Fibroblast of skin of scalp (primary cell): ENCODE results near the gene GIMD1.
"Not testable (repeated sequence)": the region's sequence is repeated elsewhere in the genome, so short reads cannot be mapped to it uniquely, and the experiment has no call there.

Experiments
- DNase-seq: peaks from one replicate; pipeline ENCODE4 v3.0.0-alpha.2; 2013

Gene GIMD1

DNA sequence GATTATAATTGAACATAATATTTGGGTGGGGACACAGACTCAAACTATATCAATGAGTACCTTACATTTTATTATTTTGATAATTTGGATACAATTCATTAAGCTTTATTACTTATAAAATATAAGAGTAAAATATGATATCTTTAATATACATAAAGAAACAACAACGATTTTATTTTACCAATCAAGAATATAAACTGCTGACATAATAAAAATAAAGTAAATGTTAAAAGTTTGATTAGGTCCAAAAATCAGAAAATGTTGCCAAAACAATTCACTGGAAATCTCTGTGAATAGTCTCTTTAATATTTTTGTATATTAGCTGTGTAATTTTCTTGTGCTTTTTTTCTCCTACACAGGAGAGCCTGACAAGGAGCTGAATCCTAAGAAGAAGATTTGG, 21.4 kb downstream of the GIMD1 start:
- no peak for DNase-seq

DNA sequence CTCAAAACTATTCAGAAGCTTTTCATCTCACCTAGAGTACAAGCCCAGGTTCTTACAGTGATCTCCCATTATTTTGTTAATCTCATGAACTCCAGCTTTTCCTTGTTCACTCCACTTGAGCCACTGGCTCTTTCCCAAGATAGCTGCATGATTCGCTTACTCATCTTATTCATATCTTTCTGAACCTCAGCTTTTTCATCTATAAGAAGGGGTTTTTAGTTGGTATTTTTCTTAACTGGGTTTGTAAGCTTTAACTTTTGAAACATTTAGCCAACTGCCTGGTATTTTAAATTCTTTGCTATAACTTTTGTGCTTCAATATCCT, 24.0 kb downstream of the GIMD1 start:
- peak; percentile 52 for DNase-seq

DNA sequence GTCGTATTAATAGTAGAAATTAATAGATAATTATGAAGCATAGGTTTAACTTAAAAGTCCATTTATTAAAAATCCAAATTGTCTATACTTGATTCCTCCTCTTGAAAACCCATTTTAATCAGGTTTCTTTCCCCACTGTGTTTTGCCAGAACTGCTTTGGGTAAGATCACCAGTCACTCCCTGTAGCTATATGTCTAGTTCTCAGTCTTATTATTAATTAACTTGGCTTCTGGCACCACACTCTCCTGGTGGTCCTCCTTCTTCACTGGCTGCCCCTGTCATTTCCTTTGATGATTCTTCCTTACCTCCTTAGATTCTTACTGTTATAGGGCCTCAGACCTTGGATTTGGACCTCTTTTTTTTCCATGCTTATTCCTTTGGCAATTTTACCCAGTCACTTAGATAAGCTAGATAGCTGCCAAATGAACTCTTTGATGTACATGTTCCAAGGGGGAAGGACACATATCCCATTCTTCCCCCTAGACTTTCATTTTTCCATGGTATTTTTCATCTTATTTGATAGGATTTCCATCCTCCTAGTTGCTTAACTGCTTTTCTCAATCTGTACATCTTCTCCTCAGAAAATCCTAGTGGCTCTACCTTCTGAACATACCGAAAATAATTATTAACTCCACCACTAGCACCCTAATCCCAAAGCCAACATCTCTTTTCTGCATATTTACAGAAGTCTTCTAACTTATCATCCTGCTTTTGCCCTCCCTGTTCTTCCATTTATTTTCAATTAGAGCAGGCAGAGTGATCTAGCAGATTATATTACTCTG, 24.5 kb downstream of the GIMD1 start:
- DNase-seq, result no peak

DNA sequence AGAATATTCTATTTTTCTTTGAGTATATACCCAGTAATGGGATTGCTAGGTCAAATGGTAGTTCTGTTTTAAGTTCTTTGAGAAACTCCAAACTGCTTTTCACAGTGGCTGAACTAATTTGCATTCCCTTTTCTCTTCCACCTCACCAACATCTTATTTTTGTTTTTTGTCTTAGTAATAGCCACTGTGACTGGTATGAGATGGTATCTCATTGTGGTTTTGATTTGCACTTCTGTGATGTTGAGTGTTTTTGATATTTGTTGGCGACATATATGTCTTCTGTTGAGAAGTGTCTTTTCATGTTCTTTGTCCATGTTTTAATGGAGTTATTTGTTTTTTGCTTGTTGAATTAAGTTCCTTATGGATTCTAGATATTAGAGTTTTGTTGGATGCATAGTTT, 27.8 kb downstream of the GIMD1 start:
- DNase-seq, result no peak

DNA sequence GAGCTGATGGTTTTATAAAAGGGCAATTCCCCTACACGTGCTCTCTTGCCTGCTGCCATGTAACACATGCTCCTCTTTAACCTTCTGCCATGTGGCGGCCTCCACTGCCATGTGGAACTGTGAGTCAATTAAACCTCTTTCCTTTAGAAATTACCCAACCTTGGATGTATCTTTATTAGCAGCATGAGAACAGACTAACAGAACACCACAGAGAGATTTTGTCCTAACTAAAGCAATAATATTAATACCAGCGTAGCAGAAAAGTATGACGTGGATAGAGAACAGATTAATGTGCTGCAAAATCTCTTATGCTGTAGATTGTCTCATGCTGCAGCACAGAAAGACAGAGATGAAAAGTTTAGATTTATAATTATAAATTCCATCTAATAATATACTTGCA, 29.1 kb downstream of the GIMD1 start:
- DNase-seq, result no peak

DNA sequence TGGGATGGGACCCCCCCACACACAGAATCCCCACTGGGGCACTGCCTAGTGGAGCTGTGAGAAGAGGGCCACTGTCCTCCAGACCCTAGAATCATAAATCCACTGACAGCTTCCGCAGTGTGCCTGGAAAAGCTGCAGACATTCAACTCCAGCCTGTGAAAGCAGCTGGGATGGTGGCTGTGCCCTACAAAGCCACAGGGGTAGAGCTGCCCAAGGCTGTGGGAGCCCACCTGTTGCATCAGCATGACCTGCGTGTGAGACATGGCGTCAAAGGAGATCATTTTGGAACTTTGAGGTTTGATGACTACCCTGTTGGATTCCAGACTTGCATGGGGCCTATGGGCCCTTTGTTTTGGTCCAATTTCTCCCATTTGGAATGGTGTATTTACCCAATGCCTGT, 29.9 kb downstream of the GIMD1 start:
- no peak for DNase-seq

DNA sequence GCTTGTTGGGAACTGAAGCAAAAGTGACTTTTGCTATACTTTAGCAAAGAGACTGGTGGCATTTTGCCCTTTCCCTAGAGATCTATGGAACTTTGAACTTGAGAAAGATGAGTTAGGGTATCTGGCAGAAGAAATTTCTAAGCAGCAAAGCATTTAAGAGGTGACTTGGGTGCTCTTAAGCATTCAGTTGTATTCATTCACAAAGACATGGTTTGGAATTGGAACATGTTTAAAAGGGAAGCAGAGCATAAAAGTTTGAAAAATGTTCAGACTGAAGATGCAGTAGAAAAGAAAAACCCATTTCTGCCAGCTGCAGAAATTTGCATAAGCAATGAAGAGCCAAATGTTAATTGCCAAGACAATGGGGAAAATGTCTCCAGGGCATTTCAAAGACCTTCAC, 30.7 kb downstream of the GIMD1 start:
- no peak for DNase-seq

DNA sequence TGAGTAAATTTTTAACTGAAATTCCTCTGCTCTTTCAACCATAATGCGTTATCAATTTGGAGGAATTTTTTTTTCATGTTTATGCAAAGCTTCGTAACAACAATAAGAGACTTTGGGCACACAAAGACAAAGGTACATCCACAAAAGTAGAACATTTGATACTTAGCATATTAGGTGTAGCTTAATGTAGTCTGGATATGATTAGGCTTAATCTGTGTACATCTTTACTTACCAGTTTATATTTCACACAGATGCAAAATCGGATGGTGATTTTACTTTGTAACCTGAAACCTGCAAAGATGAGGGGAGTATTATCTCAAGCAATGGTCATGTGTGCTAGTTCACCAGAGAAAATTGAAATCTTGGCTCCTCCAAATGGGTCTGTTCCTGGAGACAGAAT, 32.0 kb downstream of the GIMD1 start:
- no peak for DNase-seq

DNA sequence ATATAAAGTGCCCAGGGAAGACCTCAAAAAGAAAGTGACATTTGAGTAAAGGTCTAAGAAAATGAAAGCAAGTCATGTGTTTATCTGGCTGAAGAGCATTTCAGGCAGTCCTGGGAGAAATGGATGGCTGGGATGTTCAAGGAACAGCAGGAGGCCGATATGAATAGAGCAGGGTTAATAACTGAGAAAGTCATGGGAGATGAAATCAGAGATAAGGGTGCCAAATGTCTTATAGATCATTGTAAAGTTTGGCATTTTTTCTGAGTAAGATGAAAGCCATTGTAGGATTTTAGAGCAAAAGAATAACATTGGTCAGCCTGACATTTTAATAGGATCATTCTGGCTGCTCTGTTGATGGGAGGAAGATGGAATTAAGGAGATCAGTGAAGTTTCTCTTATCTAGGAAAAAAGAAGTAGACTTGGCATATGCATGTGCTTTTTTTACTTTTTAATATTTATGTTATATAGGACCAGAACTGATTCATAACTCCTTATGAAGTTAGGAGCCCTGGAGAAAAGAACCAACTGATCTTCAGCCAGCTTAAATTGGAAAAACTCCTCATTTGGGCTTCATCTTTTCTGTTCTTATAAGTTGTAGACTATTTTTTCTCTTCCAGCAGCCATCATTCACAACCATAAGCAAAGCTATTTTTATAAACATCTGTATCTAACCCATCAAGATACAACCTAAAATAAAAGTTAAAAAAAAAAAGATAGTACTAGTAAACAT, 33.7 kb downstream of the GIMD1 start:
- DNase-seq, result peak; percentile 70

DNA sequence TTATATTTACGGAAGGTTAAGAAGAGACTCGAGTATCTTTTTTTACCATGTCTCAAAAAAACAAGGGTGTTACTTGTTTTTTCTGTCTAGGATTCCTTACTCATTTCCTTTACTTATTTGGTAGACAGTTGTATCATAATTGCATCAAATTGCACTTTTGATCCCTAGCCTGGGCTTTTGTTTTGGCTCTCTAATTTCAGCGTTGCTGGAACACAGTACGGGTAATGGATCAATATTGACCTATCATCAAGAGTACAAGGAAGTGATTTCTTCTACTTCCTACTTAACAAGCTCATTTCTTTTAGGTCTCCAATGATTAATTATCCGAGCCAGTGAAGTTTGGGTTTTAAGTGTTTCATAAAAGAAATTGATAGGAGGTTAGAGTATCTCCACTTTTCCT, 35.4 kb downstream of the GIMD1 start:
- no peak for DNase-seq

DNA sequence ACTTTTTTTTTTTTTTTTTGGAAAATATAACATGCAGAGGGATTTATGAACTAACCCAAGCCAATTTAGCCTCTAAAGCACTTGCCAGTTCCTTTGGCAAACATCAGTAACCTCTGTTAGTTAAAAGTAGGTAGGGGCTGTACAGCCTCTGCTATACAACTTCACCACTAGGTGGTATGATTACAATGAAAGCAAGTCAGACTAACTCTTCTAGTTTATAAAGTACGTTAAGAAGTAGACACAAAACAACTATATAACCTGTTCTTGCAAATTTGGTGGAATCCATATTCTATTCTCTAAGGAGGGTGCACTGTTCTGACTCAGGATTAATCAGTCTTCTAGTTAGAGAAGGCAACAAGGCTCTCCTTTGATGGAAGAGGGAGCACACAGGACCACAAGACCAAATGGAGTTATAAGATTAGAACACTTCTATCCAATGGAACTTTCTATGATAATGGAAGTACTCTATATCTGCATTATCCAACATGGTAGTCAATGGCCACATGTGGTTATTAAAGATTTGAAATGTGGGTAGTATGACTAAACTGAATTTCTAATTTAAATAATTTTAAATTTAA, 39.4 kb downstream of the GIMD1 start:
- DNase-seq, result peak; percentile 55

DNA sequence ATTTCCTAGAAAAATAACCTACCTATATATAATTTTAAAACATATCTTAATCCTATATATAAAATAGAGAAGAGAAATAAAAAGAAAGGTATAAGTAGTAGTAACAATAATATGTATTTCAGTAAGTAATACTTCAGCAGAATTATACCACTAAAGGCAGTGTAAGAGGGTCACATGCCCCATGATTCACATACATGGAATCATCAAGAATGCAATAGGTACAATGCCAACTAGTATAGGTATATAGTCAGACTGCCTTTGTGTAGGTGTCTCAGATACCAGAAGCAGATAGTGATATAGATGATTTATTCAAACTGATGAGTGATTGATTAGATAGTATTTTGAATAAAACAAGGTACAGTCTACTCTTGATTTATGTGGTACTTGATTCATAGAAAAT, 42.8 kb downstream of the GIMD1 start:
- no peak for DNase-seq

DNA sequence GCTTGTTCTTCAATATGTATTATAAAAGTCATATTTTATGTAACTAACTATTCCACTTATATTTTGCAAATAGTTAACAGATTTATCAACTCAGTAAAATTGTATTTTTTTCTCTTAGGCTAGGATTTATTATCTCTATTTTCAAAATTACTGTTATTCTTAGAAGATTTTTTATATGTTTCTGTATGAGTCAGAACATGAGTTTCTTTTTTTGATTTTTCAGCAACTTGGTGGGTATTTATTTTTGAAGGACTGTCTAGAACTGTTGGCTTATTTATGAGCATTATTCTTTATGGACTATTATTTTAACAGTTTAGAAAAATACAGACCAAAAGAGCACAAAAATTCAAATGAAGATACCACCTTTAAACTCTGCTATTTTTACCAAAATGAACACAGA, 45.5 kb downstream of the GIMD1 start:
- no peak for DNase-seq

DNA sequence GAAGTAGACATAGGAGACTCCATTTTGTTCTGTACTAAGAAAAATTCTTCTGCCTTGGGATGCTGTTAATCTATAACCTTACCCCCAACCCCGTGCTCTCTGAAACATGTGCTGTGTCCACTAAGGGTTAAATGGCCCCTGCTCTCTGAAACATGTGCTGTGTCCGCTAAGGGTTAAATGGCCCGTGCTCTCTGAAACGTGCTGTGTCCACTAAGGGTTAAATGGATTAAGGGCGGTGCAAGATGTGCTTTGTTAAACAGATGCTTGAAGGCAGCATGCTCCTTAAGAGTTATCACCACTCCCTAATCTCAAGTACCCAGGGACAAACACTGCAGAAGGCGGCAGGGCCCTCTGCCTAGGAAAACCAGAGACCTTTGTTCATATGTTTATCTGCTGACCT, 46.8 kb downstream of the GIMD1 start:
- not testable (repeated sequence) for DNase-seq

DNA sequence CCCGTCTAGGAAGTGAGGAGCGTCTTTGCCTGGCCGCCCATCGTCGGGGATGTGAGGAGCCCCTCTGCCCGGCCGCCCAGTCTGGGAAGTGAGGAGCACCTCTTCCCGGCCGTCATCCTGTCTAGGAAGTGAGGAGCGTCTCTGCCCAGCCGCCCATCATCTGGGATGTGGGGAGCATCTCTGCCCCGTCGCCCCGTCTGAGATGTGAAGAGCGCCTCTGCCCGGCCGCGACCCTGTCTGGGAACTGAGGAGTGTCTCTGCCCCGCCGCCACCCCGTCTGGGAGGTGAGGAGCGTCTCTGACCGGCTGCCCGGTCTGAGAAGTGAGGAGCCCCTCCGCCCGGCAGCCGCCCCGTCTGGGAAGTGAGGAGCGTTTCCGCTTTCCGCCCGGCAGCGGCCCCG, 47.4 kb downstream of the GIMD1 start:
- DNase-seq, result not testable (repeated sequence)

DNA sequence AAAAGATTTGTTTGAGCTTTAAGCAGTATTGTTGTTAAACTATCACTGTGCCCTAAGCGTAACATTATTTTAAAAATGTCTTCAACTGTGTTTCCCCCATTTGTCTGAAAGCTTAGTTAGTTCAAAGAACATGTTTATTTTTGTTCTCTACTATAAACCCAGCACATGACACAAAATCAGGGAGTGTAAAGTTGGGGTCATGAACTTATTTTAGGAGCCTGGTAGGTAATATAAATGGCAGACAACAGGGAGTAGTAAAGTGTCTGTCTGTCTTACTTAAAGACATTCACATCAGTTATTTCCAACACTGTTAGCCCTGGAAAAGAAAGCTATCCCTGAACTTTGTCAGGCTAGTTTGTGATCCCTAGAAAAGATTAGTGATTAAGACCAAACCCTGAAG, 48.3 kb downstream of the GIMD1 start:
- DNase-seq, result no peak

DNA sequence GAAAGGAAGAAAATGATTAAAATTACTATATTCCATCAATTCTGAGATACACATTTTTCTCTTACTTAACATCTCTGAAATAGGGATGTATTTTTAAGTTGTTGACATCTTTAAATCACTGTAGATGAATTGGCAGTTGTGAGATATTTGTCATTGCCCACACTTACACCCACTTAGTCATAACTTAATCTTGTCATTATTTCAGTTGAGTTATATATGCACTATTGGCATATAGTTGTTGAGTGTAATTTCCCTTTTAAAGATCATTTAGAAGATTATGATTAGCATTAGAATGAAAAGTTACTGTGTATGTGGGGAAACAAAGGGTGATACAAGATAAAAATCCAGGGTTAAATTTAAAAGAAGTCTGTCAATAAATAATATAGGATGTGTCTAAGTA, 50.1 kb downstream of the GIMD1 start:
- no peak for DNase-seq

DNA sequence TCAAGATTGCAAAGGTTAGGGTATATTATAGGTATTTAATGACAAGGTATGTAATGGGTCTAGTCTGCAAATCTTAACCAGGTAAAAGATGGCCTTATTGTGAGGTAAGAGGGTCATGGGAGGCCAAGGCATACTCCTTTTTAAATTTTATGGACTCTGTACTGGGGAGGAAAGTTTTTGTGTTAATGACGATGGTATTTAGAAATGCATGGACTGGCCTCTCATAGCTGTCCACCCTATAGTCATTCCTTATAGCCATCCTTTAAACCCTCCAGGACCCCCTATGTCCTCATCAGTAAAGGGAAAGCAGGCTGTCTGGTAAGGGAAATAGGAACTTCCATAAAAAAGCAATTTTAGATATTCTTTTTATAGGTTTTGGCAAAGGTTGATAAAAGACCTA, 50.8 kb downstream of the GIMD1 start:
- no peak for DNase-seq

DNA sequence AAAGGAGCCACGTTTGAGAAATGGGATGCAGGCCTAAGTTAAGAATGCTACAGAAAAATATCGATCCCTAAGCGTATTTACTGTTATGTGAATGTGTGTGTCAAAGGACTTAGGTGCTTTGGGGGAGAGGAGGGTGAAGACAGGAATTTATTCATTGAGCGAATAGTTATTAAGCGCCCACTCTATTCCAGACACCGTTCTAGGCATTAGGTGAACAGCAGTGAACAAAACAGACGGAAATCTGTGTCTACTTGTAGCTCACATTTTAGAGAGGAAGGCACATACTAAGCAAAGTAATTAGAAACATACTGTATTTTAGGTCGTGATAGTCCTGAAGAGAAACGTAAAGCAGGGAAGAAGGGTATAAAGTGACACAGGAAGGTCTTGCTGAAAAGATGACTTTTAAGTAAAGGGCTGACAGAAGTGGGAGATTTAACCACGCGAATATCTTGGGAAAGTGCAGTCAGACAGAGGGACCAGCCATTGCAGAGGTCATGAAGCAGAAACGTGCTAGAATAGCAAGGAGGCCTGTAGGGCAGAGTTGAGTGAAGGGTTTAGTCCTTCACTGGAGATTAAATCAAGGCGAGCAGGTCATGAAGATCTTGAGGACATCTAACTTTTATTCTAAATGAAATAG, 51.7 kb downstream of the GIMD1 start:
- DNase-seq, result no peak

DNA sequence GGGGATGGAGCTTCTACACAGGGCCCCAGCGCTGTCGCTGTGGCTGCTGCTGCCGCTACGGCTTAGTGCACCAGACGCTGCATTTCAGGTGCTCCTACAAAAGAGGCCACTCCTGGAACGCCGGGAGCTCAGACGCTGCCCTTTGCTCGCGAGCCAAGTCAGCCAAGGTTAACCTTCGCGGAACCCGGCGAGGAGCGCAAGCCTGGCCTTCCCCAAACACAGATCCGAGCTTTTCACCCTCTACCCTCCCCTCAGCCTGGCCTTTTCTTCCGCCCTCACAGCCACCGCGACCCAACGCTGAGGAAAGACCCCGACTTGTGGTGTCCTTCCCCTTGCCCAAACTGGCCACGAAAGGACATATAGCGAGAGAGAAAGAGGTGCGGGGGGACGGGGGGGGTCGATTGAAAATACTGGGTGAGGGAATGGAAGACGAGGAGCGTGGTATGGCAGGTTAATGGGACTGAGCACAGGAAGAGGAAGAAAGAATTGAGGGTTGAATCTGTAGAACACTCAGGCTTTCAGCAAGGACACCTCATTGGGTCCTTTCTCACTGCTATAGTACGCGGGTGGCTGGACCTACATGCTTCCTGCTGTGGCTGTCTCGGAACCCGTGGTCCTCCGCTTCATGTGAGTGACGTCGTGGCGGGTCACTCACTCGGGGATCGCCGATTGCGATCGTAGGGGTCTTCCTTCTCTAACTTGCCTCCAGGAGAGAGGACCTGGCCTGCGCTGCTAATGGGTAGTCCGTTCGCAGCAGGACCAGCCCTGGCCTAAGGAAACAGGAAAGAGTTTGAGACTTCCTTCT, 52.4 kb downstream of the GIMD1 start, which contains the start of the genes AIMP1 and TBCK:
TSS of gene AIMP1 (plus strand) at position 583 of the 805 bp plus-strand sequence. CDS start 8,460 bp downstream, outside the sequence.
TSS of gene TBCK (minus strand) at position 242 of the 805 bp plus-strand sequence. CDS start 7,249 bp downstream, outside the sequence.
- peak; percentile 94 for DNase-seq

DNA sequence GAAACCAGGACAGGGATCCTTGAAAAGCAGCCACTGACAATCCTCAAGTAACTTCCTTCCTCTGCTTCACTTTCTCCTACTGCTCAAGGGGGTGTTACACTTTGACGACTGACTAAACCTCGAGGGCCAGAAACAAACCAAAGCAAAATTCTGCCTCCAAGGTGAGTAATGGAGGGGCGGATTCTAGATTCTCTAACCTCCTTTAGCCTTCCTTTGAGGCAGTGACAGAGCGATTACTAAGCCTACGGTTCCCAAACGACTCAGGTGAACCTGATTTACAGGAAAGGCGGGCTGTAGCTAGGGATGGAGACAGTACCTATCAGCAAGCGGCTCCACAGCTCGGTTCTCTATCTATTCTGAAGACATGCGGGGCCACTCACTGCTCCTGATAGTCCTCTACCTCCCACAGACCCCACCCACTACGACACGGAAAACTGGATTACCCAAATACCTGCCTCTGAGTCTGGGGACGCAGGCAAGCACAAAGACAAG, 53.1 kb downstream of the GIMD1 start:
- peak; percentile 27 for DNase-seq

DNA sequence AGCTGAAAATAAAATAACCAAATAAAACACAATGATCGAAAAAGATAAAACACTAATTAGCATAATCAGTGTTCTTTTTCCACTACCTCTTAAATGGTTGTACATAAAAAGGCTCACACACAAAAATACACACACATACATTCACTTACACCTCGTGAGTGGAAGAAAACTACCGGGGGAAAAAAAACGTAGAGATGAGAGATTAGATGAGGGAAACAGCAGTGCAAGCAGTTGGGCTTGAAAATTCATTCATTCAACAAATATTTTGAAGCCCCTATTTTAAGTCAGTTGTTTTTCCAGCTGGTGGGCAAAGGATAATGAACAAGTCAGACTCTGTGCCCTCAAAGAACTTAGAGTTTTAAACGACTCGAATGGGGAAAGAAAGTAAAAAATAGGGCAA, 53.6 kb downstream of the GIMD1 start:
- no peak for DNase-seq
